SU-DHL-6 (cell line): ENCODE results near the gene LSM14B.
A peak's percentile ranks its signal among the peaks of the same experiment; 100 is the strongest.

Source experiments
- EZH2phosphoT487 ChIP-seq: fragments of 200-600 bp; sonication (generic), shearing (Covaris generic); conservative IDR thresholded peaks from 2 replicates; pipeline ENCODE4 v1.6.1; 2018; ENCODE audit warnings: mild to moderate bottlenecking, antibody characterized with exemption, low read length, moderate library complexity, mixed read lengths
- TF ChIP-seq, protein P1 (sequence below): fragments of 200-600 bp; sonication (generic); IDR thresholded peaks from one replicate; pipeline ENCODE4 v1.5.1; 2017; ENCODE audit warnings: antibody characterized with exemption, mild to moderate bottlenecking, low read length, moderate library complexity; ENCODE audit not compliant: insufficient read depth, poor library complexity, severe bottlenecking

DNA sequence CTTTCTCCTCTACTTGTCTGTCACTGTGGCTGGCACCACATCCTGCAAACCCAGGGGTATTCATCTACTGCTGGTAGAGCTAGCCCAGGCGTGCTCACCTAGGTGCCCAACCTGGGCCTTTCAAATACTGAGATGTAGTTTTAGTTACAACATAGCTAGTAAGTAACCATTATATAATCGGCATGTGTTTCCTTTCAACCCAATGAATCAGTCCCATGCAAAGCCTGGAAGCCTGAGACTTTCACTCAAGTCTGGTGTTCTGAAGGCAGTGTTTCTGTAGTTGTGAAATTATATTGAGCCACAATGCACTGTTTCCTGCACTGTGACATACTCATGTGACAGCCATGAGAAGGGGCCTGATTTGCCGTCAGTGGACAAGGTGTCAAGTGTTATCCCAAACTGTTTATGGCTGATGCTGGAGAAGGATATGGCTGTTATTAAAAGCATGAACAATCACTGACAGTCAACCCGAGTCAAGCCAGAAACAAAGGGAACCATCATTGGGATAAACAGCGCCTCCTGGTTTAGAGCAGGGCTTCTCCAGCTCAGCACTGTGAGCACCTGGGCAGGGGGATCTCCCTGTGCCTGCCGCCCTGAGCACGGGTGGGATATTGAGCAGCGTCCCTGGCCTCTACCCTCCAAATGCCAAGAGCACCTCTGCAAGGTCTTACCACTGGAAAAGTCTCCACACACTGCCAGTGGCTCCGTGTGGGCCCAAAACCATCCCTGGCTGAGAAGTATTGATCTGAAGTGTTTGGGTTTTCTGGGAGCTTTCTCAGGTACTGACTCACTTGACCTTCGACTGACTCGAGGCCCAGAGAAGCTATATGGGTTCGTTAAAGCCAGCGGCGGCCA is 19.3 kb downstream of the LSM14B start:
- TF ChIP-seq, protein P1, sequence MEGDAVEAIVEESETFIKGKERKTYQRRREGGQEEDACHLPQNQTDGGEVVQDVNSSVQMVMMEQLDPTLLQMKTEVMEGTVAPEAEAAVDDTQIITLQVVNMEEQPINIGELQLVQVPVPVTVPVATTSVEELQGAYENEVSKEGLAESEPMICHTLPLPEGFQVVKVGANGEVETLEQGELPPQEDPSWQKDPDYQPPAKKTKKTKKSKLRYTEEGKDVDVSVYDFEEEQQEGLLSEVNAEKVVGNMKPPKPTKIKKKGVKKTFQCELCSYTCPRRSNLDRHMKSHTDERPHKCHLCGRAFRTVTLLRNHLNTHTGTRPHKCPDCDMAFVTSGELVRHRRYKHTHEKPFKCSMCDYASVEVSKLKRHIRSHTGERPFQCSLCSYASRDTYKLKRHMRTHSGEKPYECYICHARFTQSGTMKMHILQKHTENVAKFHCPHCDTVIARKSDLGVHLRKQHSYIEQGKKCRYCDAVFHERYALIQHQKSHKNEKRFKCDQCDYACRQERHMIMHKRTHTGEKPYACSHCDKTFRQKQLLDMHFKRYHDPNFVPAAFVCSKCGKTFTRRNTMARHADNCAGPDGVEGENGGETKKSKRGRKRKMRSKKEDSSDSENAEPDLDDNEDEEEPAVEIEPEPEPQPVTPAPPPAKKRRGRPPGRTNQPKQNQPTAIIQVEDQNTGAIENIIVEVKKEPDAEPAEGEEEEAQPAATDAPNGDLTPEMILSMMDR, result peak; percentile 28
- no peak for TF ChIP-seq EZH2phosphoT487
